ENCODE results near the gene SLN.

Gene SLN

DNA sequence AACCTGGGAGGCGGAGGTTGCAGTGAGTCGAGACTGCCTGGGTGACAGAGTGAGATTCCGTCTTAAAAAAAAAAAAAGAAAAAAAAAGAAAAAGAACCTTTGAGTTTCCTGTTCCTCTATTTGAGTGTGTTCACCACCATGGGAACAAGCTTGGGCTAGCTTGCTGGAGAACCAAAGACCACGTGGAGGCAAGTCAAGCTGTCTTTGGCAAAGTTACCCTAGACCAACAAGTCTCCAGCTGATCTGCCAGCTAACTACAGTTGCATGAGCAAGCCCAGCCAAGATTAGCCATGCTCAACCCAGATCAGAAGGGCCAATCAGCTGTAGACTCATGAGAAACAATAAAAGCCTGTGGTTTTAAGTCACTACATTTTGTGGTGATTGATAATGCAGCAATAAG lies 29.7 kb downstream of the SLN start:
- no peak for DNase-seq

DNA sequence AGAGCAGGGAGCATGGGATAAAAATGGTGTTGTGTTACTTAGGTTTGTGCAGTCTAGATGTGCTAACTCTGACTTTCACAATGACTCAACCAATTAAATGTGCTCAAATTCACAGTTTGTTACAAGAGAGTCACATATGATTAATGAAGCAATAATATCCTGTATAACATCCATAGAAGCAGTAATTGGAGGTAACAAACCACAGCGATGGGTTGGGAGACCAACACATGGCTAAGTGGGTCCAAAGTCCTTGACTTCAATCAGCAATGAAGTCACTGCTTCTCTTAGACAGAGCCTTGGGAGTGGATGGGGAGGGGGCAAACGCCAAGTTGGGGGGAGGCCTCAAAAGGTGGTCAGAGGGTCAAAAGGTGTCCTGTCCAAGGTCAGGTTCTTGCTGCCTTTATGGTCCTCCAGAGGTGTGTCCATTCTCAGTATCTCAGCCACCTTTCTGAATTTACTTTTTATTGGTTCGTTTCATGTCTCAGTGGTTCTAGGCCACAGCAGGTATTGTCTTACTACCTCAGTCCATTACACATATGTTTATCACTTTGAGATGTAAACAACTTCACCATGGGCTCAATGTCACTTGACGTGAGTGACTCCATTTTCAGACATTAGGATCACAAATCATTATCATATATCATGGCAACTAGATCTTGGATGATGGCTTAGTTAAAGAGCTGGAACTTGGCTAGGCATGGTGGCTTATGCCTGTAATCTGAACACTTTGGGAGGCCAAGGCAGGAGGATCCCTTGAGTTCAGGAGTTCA lies 32.4 kb downstream of the SLN start:
- DNase-seq: no peak

DNA sequence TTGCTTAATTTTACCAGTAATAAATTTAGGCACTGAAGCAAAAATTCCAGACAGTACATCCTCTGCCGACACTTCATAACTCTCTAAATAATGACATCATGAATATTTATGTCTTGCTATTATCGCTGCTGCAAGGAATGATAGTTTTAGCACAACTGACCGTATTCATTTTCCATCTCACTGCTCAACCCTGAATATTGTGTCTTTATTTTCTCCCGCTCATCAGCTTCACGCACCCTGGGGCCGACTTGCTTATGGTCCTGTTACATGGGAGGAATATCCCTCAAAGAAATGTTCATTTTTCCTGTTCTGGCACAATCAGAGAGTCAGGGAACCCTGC lies 33.3 kb downstream of the SLN start:
- no peak for DNase-seq

DNA sequence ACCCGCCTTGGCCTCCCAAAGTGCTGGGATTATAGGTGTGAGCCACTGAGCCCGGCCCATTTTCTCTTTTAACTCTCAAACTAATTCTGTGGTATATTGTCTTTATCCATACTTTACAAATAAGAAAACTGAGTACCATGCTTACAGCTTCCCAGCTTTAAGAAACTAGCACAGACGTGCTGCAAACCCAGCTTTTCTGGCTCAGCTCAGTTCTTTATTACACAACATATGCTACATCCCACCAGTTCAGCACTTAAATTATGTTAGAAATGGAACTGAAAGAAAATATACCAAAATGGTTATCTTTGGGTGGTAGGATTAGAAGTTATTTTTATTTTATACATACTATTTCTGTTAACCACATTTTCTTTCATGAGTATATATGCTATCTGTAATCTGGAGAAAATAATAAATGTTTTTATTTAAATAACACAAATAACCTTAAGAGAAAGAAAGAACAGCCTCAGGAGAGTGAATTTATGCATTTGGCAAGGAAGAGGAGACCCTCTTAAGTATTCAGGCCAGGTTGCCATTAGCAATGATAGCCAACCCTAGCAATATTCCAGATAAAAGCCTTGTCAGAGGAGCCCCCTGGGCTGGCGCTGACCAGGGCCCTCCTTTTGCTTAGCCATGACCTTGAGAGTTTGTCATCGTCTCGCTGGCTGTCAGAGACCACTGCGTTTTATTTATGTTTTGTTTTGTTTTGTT lies 33.8 kb downstream of the SLN start:
- DNase-seq: no peak

DNA sequence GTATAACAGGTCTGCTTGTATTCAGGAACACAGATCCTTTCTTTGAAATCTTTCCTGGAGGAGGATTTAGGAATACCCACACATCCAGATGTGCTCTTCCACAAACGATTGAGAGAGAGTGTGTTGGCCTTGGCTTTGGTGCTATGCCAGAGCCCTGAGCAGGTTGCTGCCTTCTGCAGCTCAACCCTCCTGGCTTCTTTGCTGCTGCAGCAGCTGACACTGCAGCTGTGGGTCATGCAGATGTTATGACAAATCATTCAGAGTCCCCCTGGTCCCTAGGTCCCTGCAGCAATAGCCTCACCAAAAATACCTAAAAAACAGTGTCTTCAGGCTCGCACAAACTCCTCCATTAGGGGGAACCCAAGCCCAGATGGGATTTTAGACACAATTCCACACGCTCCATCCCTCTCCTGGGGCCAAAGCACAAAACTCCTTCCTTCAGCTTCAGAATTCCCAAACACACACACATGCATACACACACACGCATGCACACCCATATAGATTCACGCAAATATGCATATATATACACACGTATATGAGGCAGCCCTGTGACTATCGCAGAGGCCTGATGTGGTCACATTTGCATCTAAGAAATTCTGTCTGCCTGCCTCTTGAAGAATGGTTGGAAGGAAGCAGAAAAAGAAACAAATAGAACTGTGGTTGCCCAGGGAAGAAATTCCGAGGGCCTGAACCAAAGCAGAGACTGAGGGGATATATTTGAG lies 35.4 kb downstream of the SLN start:
- no peak for DNase-seq

DNA sequence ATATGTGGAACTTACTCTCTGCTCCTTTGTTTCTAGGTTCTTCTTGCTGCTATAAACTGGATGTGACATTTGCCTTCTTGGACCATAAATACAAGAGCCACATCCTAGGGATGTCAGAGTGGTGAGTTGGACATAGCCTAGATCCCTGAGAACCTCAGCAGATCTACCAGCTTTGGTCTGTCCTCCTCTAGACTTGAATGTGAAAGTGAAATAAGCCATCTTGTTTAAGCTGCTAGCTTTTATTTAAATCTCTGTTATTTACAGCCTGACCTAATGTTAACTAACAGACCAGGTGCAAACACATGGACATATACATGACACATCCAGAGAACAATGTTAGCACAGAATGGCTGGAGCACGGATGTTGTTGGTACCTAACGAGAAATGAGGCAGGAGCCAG lies 36.0 kb downstream of the SLN start:
- no peak for DNase-seq

DNA sequence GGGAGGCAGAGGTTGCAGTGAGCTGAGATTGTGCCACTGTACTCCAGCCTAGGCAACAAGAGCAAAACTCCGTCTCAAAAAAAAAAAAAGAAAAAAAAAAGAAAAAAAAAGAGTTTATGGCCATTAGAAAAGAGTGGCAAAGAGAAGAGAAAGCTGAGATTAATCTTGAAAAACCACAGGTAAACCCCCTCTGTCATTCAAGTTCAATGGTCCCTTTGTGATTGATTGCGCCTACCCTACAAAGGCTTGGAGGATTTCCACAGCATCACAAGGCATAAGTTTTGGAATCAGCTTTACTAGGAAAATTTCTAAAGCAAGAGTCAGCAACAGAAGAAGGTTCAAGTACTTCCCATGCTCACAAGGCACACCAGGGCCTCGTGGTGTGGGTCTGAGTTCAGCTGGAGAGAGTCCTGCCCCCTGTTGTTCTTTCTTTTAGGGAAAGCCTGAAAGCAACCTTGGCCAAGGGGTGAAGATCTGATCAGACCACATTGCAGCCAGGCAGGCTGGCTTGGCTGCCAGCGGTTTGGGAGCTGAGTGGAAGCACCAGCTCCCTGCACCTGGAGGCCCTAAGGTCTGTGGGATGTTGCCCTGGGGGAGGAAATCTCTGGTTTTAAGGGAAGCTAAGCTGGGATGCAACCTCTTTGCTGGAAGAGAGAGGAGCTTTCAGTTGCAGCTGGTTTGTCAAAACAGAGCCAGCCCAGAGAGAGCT lies 41.8 kb downstream of the SLN start:
- peak; percentile 14 for DNase-seq

DNA sequence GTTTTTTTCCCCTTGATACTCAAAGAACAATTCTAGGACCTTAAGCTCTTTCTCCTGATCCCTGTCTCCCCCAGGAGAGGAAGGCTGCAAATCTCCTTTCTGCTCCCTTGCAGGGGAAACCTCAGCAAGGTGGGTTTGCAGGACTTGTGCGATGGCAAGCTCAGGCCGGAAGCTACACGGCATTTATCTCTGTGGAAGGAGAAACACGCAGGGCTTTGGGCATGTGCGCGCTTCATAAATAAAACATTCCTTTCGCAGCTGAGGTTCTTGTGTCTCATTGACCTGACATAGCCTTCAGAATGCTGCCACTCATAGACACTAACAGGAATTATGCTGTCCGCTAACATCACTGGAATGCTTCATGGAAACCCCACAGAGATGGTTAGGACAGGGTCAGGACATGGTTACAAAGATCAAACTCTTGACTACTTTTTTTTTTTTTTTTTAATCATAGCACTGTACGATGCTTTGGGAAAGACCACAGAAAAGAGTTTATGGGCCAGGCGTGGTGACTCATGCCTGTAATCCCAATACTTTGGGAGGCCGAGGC lies 42.6 kb downstream of the SLN start:
- no peak for DNase-seq

DNA sequence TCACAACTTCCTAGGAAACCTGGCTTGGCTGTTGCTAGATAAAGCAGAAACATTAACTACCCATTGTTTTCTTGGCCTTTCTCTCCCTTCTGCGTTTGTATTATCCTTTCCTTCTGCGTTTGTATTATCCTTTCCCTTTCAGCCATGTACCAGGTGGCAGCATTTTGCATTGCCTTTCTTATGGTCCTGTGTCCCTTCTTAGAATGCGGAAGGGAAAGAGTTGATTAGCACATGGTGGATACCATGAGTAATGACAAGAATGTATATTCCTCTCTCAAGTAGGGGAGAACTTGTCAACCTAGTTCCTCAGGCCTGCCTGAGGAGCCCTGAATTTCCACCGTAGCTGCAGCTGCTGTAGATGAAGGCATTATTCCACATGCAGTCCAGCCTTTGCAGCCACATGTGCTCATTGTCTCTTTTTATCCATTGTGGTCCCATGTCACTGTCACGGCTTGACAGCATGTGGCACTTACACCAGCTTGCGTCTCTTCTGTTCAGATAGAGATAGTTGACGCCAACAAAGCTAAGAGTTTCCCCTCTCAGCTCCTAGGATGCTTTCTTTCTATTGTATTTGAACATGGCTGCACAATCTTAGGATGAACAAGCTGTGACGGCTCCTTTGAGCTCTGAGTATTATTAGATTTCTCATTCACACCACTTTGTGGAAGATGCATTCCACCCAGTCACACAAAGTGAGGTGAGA lies 44.8 kb downstream of the SLN start:
- DNase-seq: no peak

DNA sequence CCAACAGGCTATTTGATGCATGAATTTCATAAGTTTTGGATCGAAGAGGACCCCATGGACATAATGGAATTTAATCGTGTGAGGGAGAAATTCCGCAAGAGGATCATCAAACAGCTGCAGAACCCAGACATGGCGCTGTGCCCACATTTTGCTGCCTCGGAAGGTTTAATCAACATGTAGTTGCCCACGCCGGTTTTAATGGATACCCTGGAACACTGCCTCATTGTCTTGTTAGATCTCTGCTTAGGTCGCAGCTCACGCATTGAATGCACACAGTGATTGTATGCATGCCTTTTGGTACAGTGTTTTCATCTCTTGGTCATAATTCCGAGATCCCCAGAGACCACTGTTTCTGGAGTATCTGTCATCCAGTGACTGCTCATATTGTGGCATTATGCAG lies 46.8 kb downstream of the SLN start:
- DNase-seq: no peak

DNA sequence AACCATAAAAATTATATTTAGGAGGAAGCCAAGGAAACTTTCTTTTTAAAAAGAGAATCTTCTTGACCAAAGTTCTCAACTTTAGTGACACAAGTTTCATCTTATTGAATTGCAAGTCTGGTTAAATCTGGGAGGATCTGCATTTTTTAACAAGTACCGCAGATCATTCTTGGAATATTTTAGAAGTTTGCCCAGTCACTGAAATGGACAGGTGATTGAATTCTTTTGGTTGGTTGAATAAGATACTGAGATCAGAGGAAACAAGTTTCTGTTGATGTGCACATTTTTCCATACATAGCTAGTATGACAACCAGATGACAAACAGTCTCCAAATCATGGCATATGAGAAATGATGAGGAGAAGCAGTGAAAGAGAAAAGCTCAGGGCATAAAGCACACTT lies 50.2 kb downstream of the SLN start:
- DNase-seq: no peak

DNA sequence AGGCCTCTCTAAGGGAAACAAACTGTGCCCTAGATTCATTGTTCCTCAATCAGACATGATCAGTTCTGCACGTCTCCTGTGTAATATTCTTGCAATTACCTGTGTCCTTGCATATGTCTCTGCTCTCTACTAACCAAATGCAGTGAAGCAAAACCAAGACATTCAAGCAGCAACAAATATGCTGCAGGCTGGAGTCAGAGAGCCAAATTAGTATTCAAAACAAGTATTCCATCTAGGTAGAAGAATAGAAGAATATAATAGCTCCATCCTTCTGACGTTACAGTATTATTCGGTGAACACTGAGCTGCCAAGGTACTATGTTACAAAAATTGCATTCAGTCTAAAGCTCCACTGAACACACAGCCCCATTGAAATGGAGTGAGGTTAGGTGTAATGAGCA lies 51.8 kb downstream of the SLN start:
- DNase-seq: no peak

DNA sequence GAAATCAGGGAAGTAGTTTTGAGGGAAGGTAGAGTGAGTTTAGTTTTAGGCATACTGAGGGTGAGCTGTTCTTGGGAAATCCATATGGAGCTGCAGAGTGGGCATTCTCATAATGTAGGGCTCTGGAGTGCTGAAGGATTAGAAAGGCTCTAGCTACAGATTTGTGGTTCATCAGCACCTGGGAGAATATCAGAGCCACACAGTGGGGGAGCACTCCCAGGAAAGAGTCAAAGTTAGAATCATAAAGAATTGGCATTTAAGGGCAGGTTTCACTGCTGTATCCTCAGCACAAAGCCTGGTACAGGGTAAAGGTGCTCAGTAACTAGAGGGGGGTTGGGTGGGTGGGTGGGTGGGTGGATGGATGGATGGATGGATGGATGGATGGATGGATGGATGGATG lies 52.5 kb downstream of the SLN start:
- DNase-seq: no peak
